Astrocyte of the cerebellum (primary cell): ENCODE results near the gene RNF135.
"Not testable (repeated sequence)": the region's sequence is repeated elsewhere in the genome, so short reads cannot be mapped to it uniquely, and the experiment has no call there.

Experiments
- DNase-seq: peaks from one replicate; pipeline ENCODE4 v3.0.0-alpha.2; 2011; ENCODE audit warnings: low read depth
- H3K4me3 ChIP-seq: 2 replicates; pipeline ENCODE4 v1.5.1; 2011; ENCODE audit warnings: mild to moderate bottlenecking, low read depth, low read length, moderate library complexity
- in situ Hi-C: cut with HindIII; loops from 2 replicates; pipeline ENCODE4 v1.10.0; 2017; ENCODE audit warnings: low sequenced_read_pairs
- TF ChIP-seq, protein P1 (sequence below): IDR thresholded peaks from 2 replicates; pipeline ENCODE4 v1.5.1; 2012; ENCODE audit warnings: low read length, low read depth, moderate library complexity, mild to moderate bottlenecking; ENCODE audit errors: missing control alignments

The RNF135 gene

DNA sequence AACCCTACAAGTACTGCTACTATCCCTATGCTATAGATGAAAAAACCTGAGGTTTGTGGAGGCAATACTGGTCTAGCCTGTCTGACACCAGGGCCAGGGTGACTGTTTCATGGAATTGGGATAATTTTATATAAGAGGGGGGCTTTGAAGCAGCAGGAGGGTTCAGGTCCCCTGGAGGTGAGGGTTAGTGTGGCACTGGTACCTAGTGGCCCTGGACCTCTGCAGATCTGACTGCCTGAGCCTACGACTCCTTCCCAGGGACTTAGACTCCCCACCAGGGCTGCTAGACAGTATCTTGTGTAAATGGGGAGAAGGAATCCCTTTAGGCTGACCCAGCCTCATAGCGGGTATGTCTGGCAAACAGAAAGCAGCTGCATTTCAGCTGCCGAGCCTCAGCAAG is 42.3 kb upstream of the RNF135 start:
- in situ Hi-C loops: no loop called here
- no peak overlapping the region for H3K4me3 ChIP-seq
- TF ChIP-seq, protein P1, sequence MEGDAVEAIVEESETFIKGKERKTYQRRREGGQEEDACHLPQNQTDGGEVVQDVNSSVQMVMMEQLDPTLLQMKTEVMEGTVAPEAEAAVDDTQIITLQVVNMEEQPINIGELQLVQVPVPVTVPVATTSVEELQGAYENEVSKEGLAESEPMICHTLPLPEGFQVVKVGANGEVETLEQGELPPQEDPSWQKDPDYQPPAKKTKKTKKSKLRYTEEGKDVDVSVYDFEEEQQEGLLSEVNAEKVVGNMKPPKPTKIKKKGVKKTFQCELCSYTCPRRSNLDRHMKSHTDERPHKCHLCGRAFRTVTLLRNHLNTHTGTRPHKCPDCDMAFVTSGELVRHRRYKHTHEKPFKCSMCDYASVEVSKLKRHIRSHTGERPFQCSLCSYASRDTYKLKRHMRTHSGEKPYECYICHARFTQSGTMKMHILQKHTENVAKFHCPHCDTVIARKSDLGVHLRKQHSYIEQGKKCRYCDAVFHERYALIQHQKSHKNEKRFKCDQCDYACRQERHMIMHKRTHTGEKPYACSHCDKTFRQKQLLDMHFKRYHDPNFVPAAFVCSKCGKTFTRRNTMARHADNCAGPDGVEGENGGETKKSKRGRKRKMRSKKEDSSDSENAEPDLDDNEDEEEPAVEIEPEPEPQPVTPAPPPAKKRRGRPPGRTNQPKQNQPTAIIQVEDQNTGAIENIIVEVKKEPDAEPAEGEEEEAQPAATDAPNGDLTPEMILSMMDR: no peak
- no peak for DNase-seq

DNA sequence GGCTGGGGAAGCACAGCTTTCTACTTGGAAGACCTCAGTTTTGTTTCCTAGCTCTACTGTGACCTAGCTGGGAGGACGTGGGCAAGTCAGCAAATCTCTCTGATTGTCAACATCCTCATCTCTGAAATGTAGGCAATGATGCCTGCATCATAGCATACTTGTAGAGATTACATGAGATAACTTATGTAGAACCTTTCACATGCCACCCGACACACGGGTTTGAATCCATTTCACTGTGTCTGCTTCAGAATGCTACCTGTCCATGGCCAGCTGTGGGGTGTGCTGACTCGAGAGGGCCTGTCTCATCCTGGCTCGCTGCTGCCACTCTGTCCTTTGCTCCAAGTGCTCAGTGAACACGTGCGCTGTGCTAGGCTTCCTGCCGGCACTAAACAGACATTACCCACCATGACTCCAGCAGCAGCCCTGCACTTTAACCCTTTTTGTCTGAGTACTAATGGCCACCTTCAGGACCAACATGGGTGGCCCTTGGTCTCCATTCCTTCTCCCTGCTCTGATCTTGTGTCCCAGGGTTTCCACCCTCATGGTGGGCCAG is 41.7 kb upstream of the RNF135 start:
- no peak overlapping the region for H3K4me3 ChIP-seq
- TF ChIP-seq, protein P1: no peak
- DNase-seq: no peak
- in situ Hi-C loops: no loop called here

DNA sequence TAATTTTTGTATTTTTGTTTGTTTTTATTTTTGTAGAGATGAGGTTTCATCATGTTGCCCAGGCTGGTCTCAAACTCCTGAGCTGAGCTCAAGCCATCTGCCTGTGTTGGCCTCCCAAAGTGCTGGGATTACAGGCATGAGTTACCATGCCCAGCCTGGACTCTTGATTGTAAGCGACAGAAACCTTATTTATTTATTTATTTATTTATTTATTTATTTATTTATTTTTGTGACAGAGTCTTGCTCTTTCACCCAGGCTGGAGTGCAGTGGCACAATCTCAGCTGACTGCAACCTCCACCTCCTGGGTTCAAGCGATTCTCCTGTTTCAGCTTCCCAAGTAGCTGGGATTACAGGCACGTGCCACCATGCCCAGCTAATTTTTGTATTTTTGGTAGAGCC is 41.0 kb upstream of the RNF135 start:
- H3K4me3 ChIP-seq, in situ Hi-C loops, DNase-seq: not testable (repeated sequence)

DNA sequence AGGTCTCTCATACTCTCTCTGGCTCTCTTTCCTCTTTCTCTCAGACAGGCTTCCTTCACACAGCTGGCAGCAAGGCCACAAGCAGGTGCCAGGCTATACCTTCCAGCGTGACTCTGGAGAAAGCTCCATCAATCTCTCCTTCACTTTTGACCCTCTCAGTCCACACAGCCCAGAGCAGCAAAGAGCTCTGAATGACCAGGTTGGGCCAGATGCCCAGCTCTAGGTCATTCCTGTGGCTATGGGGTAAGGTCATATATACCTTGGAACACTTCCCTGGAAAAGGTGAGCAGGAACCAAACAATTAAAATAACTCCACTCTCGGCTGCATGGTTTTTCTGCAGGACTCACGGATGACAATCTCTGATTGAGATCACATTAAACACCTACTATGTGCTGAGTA is 40.3 kb upstream of the RNF135 start:
- TF ChIP-seq, protein P1: no peak
- no peak for DNase-seq
- in situ Hi-C loops: no loop called here
- no peak overlapping the region for H3K4me3 ChIP-seq

DNA sequence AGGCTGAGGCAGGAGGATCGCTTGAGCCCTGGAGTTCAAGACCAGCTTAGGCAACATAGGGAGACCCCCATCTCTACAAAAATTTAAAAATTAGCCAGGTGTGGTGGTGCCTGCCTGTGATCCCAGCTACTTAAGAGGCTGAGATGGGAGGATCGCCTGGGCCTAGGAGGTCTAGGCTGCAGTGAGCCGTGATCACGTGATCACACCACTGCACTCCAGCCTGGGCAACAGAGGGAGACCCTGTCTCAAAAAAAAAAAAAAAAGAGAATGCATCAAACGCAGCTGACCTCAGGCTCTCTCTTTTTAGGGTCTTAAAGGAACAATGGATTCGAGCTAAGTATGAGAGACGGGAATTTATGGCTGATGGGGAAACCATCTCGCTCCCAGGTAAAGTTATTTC is 39.3 kb upstream of the RNF135 start:
- H3K4me3 ChIP-seq, in situ Hi-C loops, DNase-seq: not testable (repeated sequence)

DNA sequence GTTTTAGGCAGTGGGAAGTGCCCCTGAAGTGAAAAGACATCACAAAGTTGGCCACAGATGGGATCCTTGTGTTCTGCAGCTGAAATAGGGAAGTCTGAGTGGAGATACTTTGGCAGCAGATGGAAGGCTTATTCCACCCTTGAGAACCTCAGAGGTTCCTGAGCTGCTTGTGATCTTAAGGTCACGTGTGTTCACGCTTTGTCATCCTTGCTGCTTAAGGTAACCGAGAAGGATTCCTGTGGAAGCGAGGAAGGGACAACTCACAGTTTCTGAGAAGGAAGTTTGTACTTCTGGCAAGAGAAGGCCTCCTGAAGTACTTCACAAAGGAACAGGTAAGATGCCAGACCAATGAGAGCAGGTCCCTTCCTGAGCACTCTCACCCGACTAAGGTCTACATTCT is 36.9 kb upstream of the RNF135 start:
- TF ChIP-seq, protein P1: no peak
- in situ Hi-C loops: no loop called here
- H3K4me3 ChIP-seq: no peak overlapping the region
- DNase-seq: no peak

DNA sequence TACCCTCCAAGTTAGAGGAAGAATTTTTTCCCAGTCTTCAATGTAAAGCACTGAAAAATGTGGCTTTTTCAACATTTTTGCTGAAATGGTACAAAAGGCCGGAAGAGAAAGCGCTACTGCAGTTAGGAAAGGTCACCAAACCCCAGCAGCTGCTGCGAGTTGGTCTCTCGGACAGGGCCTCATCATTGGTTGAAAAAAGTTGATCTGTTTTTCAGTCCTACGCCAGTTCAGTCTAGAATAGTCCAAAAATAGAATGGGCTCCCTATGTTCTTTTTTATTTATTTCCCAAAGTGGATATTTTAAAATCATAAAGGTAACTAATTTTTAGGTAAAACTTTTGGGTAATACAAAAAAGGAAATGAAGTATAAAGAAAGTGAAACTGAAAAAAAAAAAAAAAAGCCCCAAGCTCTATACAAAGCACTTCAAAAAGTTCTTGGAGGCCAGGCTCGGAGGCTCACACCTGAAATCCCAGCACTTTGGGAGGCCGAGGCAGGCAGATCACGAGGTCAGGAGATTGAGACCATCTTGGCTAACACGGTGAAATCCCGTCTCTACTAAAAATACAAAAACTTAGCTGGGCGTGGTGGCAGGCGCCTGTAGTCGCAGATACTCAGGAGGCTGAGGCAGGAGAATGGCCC is 31.7 kb upstream of the RNF135 start:
- in situ Hi-C loops: no loop called here
- TF ChIP-seq, protein P1: no peak
- no peak for DNase-seq
- H3K4me3 ChIP-seq: no peak overlapping the region
